GM23248 (cell line): ENCODE results near the gene ZBP1.

Experiments used
- EZH2 ChIP-seq: fragments of 200-600 bp; sonication (generic); IDR thresholded peaks from 2 replicates; pipeline ENCODE4 v1.6.1; 2018; ENCODE audit warnings: antibody characterized with exemption, mild to moderate bottlenecking; ENCODE audit not compliant: insufficient read depth, poor library complexity, severe bottlenecking
- EZH2phosphoT487 ChIP-seq: fragments of 200-600 bp; sonication (generic); IDR thresholded peaks from 2 replicates; pipeline ENCODE4 v1.6.1; 2018; ENCODE audit warnings: antibody characterized with exemption, moderate library complexity, mild to moderate bottlenecking, low read depth; ENCODE audit not compliant: insufficient read depth

DNA sequence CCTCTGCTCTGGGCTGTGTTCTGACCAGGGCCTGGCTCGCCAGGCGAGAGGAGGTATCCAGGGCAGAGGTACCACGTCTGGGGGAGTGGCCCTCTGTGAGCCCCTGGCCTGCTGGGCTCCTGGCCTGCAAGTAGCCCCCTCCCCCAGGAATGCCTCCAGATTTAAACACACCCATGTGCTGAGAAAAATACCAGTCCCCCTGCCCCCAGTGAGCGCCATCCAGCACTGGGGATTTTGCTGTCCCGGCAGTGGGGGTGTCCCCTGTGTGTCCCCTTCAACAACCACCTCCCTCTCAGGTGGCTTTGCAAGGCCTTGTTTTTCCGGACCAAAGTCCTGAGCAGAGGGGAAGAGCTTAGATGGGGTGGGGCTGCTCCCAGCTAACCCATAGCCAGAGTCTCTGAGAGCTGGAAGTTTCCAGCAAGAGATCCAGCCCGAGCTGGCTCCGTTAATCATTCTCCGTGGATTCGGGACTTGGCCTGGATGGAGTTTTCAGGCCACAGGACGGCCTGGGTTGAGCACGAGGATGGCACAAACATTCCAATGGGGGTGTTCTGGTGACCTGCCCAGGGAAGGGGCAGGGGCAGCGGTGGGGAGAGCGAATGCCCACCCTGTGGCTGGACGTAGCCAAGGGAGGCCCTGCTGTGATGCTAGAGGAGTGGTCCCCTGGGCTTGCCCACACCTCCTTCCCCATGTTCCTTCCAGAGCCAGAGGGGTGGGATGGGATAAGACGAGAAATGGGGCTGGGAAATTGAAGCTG, 30.3 kb downstream of the ZBP1 start:
- TF ChIP-seq EZH2phosphoT487 (no peak), EZH2 (no peak)
